Heart right ventricle (tissue), 16 donors: ENCODE measurements around the gene TPD52L1. TPM values are rescaled to one million over a fixed set of nuclear protein-coding genes. Genes with fewer than 3 reads are reported as not detected.

ENCODE experiments used
- ATAC-seq, 8 donors: fragments of 200-7000 bp; cut with Tn5 transposase; one replicate each; pipeline ENCODE4 v1.9.1; 2020; ENCODE audit warnings: mild to moderate bottlenecking in 8 of 8, moderate library complexity in 8 of 8, moderate number of reproducible peaks in 1 of 8
- DNase-seq, 2 donors: peaks; one replicate each; pipeline ENCODE4 v3.0.0-alpha.2; 2020
- H3K27ac ChIP-seq, 10 donors: fragments of 200-600 bp; sonication (generic) in 2 of 10; one replicate each; pipeline versions ENCODE4 v1.5.0 to v1.8.0; 2020 to 2022; ENCODE audit warnings: mild to moderate bottlenecking in 3 of 10
- H3K27me3 ChIP-seq, 7 donors: fragments of 200-600 bp; one replicate each; pipeline ENCODE4 v1.8.0; 2021 to 2022; ENCODE audit warnings: mild to moderate bottlenecking in 2 of 7
- H3K36me3 ChIP-seq, 9 donors: fragments of 200-600 bp; sonication (generic) in 1 of 9; one replicate each; pipeline versions ENCODE4 v1.5.0 to v1.8.0; 2020 to 2022; ENCODE audit warnings: mild to moderate bottlenecking in 2 of 9
- H3K4me1 ChIP-seq, 9 donors: fragments of 200-600 bp; sonication (generic) in 1 of 9; one replicate each; pipeline versions ENCODE4 v1.5.0 to v1.8.0; 2020 to 2022; ENCODE audit warnings: mild to moderate bottlenecking in 4 of 9
- H3K4me3 ChIP-seq, 10 donors: fragments of 200-600 bp; sonication (generic) in 2 of 10; one replicate each; pipeline versions ENCODE4 v1.5.0 to v1.8.0; 2020 to 2022; ENCODE audit warnings: mild to moderate bottlenecking in 7 of 10, moderate library complexity in 2 of 10
- H3K9me3 ChIP-seq, 11 donors: fragments of 200-600 bp in 10 of 11; sonication (generic) in 2 of 11; one replicate each; pipeline versions ENCODE4 v1.5.0 to v1.8.0; 2013 to 2022; ENCODE audit warnings: mild to moderate bottlenecking in 2 of 11, control low read depth in 1 of 11, moderate library complexity in 1 of 11
- CTCF ChIP-seq, 9 donors: fragments of 200-600 bp; sonication (generic) in 2 of 9; IDR thresholded peaks; one replicate each; pipeline versions ENCODE4 v1.5.0 to v1.8.0; 2021 to 2022; ENCODE audit warnings: antibody characterized with exemption in 9 of 9, mild to moderate bottlenecking in 5 of 9, moderate library complexity in 1 of 9
- WGBS, 2 donors: extraction: QIAGEN DNeasy Blood & Tissue Kit; methylation state at CpG; one replicate each; pipeline ENCODE4 v1.1.7; 2013; ENCODE audit warnings: inconsistent platforms in 1 of 2; 5-methylcytosine and 5-hydroxymethylcytosine counted together
- intact Hi-C, 10 donors: fragments of 100-400 bp; cut with DNase I; formaldehyde crosslinking; loops; one replicate each; pipeline versions ENCODE4 v1.11.1 to v1.14.2; 2022
- polyA plus RNA-seq, 2 donors: library from polyadenylated mRNA; stranded (reverse); fragments of 200-250 nt; gene quantifications; one replicate each; pipeline ENCODE4 v1.2.3, GENCODE V29; 2013
- total RNA-seq, 10 donors: library from RNA; stranded (reverse); fragmentation: NEBNext Ultra II Directional in 3 of 10; extraction: Animal tissue kit (Norgen Biotek cat#: 25700) in 3 of 10; gene quantifications; one replicate each; pipeline versions ENCODE4 v1.2.1 to v1.2.4, GENCODE V29; 2021 to 2023
- donor health status: Arrhythmogenic right ventricular cardiomyopathy.
- donor health status: ischemic (EF 13 %, LVEDD 7.1; RV severe dilation, severe dysfunction).
- donor health status: healthy with polysubstance abuse.
- donor health status: DM: no; HTN: yes; CAD: no.
- donor health status: DM: no; HTN: no; CAD: no.
- donor health status: ischemic (EF 25% LVEDD 6.9; RV normal size, moderate dysfunction).
- donor health status: ischemic (EF 25% LVEDD 5.7; RV mildly dilated, moderate dysfunction).
- donor health status: healthy.
- donor health status: DM: yes; HTN: yes; CAD: no.
- donor health status: Ischemic cardiomyopathy.
- donor health status: ischemic (EF 35%, LVEDD 5.7; RV mildly dilated, moderate dysfunction).
- donor health status: nonischemic (EF 11% LVEDD 7.7; RV severe dilation, severe dysfunction).
- donor health status: DM: yes; HTN: yes; CAD: no.
- donor health status: PGD.
- donor health status: ischemic (EF 29% LVEDD 5.4; RV normal size, mild dysfunction).
- donor health status: nonischemic (EF 23%, LVEDD 6.1; RV moderate dilation, normal function).

TPD52L1 gene
- total and polyA plus RNA-seq, 12 donors: 21.2 to 97.8 (median 54.1) TPM

GRCh38 chr6:125170376-125170775, 16.8 kb downstream of the TPD52L1 start:
- no peak for TF ChIP-seq CTCF (IDR thresholded peaks at IDR 0.05)
- H3K4me3 ChIP-seq: no peak overlapping the region
- H3K27ac ChIP-seq: no peak overlapping the region
- 67 to 74% methylated on average over 1 of the region's 1 CpG for WGBS, 2 donors
- H3K4me1 ChIP-seq: peaks cover 0 to 21% (median 7%) of the 10 kb centered on the region in 9 donors
- no peaks in the 10 kb centered on the region for H3K9me3 ChIP-seq
- DNase-seq (no peak), ATAC-seq (peak in 2 of 8 donors; percentile 38 to 82)
- intact Hi-C loops: no loop called here
- no peaks in the 10 kb centered on the region for H3K27me3 ChIP-seq
- H3K36me3 ChIP-seq: no peaks in the 10 kb centered on the region

- Histone ChIP-seq H3K36me3 (no peaks in the 10 kb centered on the region), H3K9me3 (no peaks in the 10 kb centered on the region), H3K4me3 (no peak overlapping the region), H3K27me3 (no peaks in the 10 kb centered on the region), H3K4me1 (peaks cover 0 to 21% (median 7%) of the 10 kb centered on the region in 9 donors), H3K27ac (no peak overlapping the region)
- WGBS, 2 donors: 91% methylated on average over 6 of the region's 6 CpGs
- ATAC-seq (no peak), DNase-seq (no peak)
- no peak for TF ChIP-seq CTCF (IDR thresholded peaks at IDR 0.05)
- intact Hi-C loops: no loop called here
These were observed 19.9 kb downstream of the TPD52L1 start for GRCh38 chr6:125173341-125174095.

GRCh38 chr6:125174626-125175025, 21.1 kb downstream of the TPD52L1 start:
- 18 to 37% methylated on average over 1 of the region's 1 CpG for WGBS, 2 donors
- peak in 5 of 8 donors; percentile 61 to 86 (median 72) for ATAC-seq

GRCh38 chr6:125175466-125176048, 22.0 kb downstream of the TPD52L1 start:
- Histone ChIP-seq H3K4me1 (peaks cover 0 to 14% (median 3%) of the 10 kb centered on the region in 9 donors), H3K9me3 (no peaks in the 10 kb centered on the region), H3K4me3 (no peak overlapping the region), H3K27ac (no peak overlapping the region), H3K36me3 (no peaks in the 10 kb centered on the region), H3K27me3 (no peaks in the 10 kb centered on the region)
- ATAC-seq (no peak), DNase-seq (no peak)
- intact Hi-C loops: no loop called here
- WGBS, 2 donors: 82 to 85% methylated on average over 1 of the region's 1 CpG
- TF ChIP-seq CTCF (IDR thresholded peaks at IDR 0.05): no peak

More at GRCh38 chr6:125174626-125175025, 21.1 kb downstream of the TPD52L1 start:
- Histone ChIP-seq H3K9me3 (no peaks in the 10 kb centered on the region), H3K27ac (no peak overlapping the region), H3K27me3 (no peaks in the 10 kb centered on the region), H3K4me3 (no peak overlapping the region), H3K4me1 (peaks cover 0 to 15% (median 5%) of the 10 kb centered on the region in 9 donors), H3K36me3 (no peaks in the 10 kb centered on the region)
- DNase-seq: no peak
- TF ChIP-seq CTCF (IDR thresholded peaks at IDR 0.05): no peak
- intact Hi-C loops: no loop called here
